GM23338 (cell line): ENCODE measurements around the gene CARMIL1. TPM values are rescaled to one million over a fixed set of nuclear protein-coding genes. Genes with fewer than 3 reads are reported as not detected.
A peak's percentile ranks its signal among the peaks of the same experiment; 100 is the strongest.

Experiments used
- ATAC-seq: fragments of 200-7000 bp; cut with Tn5 transposase; 3 replicates; pipeline ENCODE4 v1.9.1; 2020
- DNase-seq: peaks from one replicate; pipeline ENCODE4 v3.0.0-alpha.2; 2015; ENCODE audit warnings: low spot score
- H2AFZ ChIP-seq: fragments of 200-600 bp; sonication (generic); 2 replicates; pipeline ENCODE4 v1.8.0; 2016; ENCODE audit warnings: antibody characterized with exemption, mild to moderate bottlenecking, moderate library complexity
- H3F3A ChIP-seq: fragments of 200-600 bp; sonication (generic); replicated peaks from 2 replicates; pipeline ENCODE4 v1.8.0; 2017; ENCODE audit warnings: antibody characterized with exemption, mixed run types, low read depth
- H3K27ac ChIP-seq: fragments of 200-600 bp; sonication (generic); 2 replicates; pipeline ENCODE4 v1.6.1; 2016; ENCODE audit warnings: low read depth
- H3K27me3 ChIP-seq: fragments of 200-600 bp; sonication (generic); 2 replicates; pipeline ENCODE4 v1.8.0; 2016; ENCODE audit warnings: mild to moderate bottlenecking, mixed run types, moderate library complexity; ENCODE audit not compliant: insufficient read depth
- H3K36me3 ChIP-seq: fragments of 200-600 bp; sonication (generic); 2 replicates; pipeline ENCODE4 v1.8.0; 2016; ENCODE audit warnings: mild to moderate bottlenecking; ENCODE audit not compliant: insufficient read depth
- H3K4me1 ChIP-seq: fragments of 200-600 bp; sonication (generic); 2 replicates; pipeline ENCODE4 v1.8.0; 2016; ENCODE audit warnings: mild to moderate bottlenecking, moderate library complexity; ENCODE audit not compliant: insufficient read depth
- H3K4me2 ChIP-seq: fragments of 200-600 bp; sonication (generic); 2 replicates; pipeline ENCODE4 v1.7.1; 2017; ENCODE audit warnings: mixed run types
- H3K4me3 ChIP-seq: fragments of 200-600 bp; sonication (generic); 2 replicates; pipeline ENCODE4 v1.6.1; 2016; ENCODE audit warnings: mixed run types
- H3K79me2 ChIP-seq: fragments of 200-600 bp; sonication (generic); replicated peaks from 2 replicates; pipeline ENCODE4 v1.8.0; 2017; ENCODE audit warnings: mild to moderate bottlenecking; ENCODE audit not compliant: insufficient read depth
- H3K9me2 ChIP-seq: fragments of 200-600 bp; sonication (generic); 2 replicates; pipeline ENCODE4 v1.8.0; 2017; ENCODE audit not compliant: insufficient read depth
- H4K20me1 ChIP-seq: fragments of 200-600 bp; sonication (generic); replicated peaks from 2 replicates; pipeline ENCODE4 v1.8.0; 2017; ENCODE audit warnings: mild to moderate bottlenecking; ENCODE audit not compliant: insufficient read depth
- H3K27ac Mint-ChIP-seq: 2 replicates; pipeline ENCODE4 v1.8.0; 2020; ENCODE audit warnings: inconsistent platforms, mild to moderate bottlenecking, moderate library complexity, mixed read lengths
- H3K27me3 Mint-ChIP-seq: 3 replicates; pipeline ENCODE4 v1.8.0; 2022; ENCODE audit warnings: low read depth, mild to moderate bottlenecking, moderate library complexity, mixed read lengths, inconsistent platforms; ENCODE audit not compliant: insufficient read depth, poor library complexity
- H3K36me3 Mint-ChIP-seq: 3 replicates; pipeline ENCODE4 v1.8.0; 2021; ENCODE audit warnings: low read depth, mild to moderate bottlenecking, inconsistent platforms, moderate library complexity, mixed read lengths
- H3K4me1 Mint-ChIP-seq: 3 replicates; pipeline ENCODE4 v1.8.0; 2020; ENCODE audit warnings: mild to moderate bottlenecking, inconsistent platforms, mixed read lengths
- H3K4me3 Mint-ChIP-seq: 3 replicates; pipeline ENCODE4 v1.8.0; 2021; ENCODE audit warnings: moderate library complexity, mild to moderate bottlenecking, inconsistent platforms, mixed read lengths
- H3K9me3 Mint-ChIP-seq: 3 replicates; pipeline ENCODE4 v1.8.0; 2020; ENCODE audit warnings: moderate library complexity, mild to moderate bottlenecking, inconsistent platforms, mixed read lengths
- EZH2 ChIP-seq: fragments of 200-600 bp; sonication (generic); IDR thresholded peaks from one replicate; pipeline ENCODE4 v1.8.0; 2017; ENCODE audit warnings: antibody characterized with exemption, mild to moderate bottlenecking, low read depth; ENCODE audit not compliant: unreplicated experiment
- JUNB ChIP-seq: IDR thresholded peaks from one replicate; pipeline ENCODE4 v1.6.1; 2016; ENCODE audit warnings: antibody characterized with exemption; ENCODE audit not compliant: unreplicated experiment
- ZNF331 ChIP-seq: fragments of 250-450 bp; sonication (Bioruptor Pico); IDR thresholded peaks from 2 replicates; pipeline ENCODE4 v1.5.0; 2020; ENCODE audit warnings: low read depth, mild to moderate bottlenecking, moderate library complexity
- polyA plus RNA-seq: library from polyadenylated mRNA; unstranded; fragments of >200 nt; fragmentation: Nextera tagmentation; extraction: Ambion mirVana; gene quantifications from 2 replicates; pipeline ENCODE4 v1.2.1, GENCODE V29; 2016
- total RNA-seq: library from RNA; depleted of rRNA; stranded (reverse); fragments of >200 nt; shearing (Covaris generic); gene quantifications from 2 replicates; pipeline ENCODE4 v1.2.3, GENCODE V29; 2014
- TF ChIP-seq, protein P1 (sequence below), 2 experiments: fragments of 200-600 bp in 1 of 2; sonication (generic) in 1 of 2; conservative IDR thresholded peaks; 2 replicates each; pipeline versions ENCODE4 v1.5.1 to v1.6.1; 2016 to 2017; ENCODE audit warnings: antibody characterized with exemption in 2 of 2, low read depth in 2 of 2, mild to moderate bottlenecking in 2 of 2, moderate library complexity in 1 of 2
- TF ChIP-seq, protein P2 (sequence below): IDR thresholded peaks from 2 replicates; pipeline ENCODE4 v1.6.1; 2016; ENCODE audit warnings: antibody characterized with exemption
- TF ChIP-seq, protein P3 (sequence below): IDR thresholded peaks from one replicate; pipeline ENCODE4 v1.6.1; 2018; ENCODE audit warnings: antibody characterized with exemption; ENCODE audit not compliant: unreplicated experiment

CARMIL1 gene
- total and polyA plus RNA-seq, 2 experiments from 2014 or later: 43.2 to 66.9 TPM

DNA sequence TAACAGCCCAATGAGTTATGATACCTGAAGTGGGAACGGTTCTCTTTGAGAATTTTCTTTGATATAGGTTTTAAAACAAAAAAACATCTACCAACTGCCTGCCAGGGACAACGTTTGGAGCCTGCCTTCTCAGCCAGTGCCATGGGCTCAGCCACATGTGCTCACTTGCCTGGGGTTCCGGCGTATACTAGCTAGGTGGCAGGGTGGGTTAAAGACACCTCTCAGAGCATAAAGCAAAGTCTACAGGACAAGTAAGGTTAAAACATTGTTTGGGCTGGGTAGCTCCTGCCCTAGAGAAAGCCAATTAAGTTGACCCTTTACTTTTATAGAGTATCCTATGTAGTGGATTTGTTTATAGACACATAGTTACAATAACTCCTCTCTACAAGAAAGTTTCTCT is 334.9 kb downstream of the CARMIL1 start:
- Mint-ChIP-seq H3K27ac (no peak overlapping the region), H3K27me3 (no peaks in the 10 kb centered on the region), H3K36me3 (peaks cover 8% of the 10 kb centered on the region), H3K4me3 (no peak overlapping the region), H3K4me1 (no peaks in the 10 kb centered on the region), H3K9me3 (no peaks in the 10 kb centered on the region)
- Histone ChIP-seq H3K27ac (no peak overlapping the region), H3K9me2 (no peaks in the 10 kb centered on the region), H3K4me2 (no peak overlapping the region), H3F3A (no peaks in the 10 kb centered on the region), H2AFZ (no peak overlapping the region), H3K4me1 (no peaks in the 10 kb centered on the region), H3K79me2 (no peaks in the 10 kb centered on the region), H4K20me1 (no peaks in the 10 kb centered on the region; the same call in 1 of the 2 replicates), H3K27me3 (no peaks in the 10 kb centered on the region), H3K4me3 (no peak overlapping the region), H3K36me3 (peaks cover 4% of the 10 kb centered on the region; the same call in 1 of the 2 replicates)
- TF ChIP-seq, protein P1, sequence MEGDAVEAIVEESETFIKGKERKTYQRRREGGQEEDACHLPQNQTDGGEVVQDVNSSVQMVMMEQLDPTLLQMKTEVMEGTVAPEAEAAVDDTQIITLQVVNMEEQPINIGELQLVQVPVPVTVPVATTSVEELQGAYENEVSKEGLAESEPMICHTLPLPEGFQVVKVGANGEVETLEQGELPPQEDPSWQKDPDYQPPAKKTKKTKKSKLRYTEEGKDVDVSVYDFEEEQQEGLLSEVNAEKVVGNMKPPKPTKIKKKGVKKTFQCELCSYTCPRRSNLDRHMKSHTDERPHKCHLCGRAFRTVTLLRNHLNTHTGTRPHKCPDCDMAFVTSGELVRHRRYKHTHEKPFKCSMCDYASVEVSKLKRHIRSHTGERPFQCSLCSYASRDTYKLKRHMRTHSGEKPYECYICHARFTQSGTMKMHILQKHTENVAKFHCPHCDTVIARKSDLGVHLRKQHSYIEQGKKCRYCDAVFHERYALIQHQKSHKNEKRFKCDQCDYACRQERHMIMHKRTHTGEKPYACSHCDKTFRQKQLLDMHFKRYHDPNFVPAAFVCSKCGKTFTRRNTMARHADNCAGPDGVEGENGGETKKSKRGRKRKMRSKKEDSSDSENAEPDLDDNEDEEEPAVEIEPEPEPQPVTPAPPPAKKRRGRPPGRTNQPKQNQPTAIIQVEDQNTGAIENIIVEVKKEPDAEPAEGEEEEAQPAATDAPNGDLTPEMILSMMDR (conservative IDR thresholded peaks at IDR 0.05; ENCODE audit: low read depth in 2 of 2): peak in 1 of 2 experiments; percentile 24; a peak in 2 of 4 replicates
- TF ChIP-seq JUNB: no peak
- ATAC-seq (peak; percentile 39; the same call in 2 of the 3 replicates), DNase-seq (no peak)

DNA sequence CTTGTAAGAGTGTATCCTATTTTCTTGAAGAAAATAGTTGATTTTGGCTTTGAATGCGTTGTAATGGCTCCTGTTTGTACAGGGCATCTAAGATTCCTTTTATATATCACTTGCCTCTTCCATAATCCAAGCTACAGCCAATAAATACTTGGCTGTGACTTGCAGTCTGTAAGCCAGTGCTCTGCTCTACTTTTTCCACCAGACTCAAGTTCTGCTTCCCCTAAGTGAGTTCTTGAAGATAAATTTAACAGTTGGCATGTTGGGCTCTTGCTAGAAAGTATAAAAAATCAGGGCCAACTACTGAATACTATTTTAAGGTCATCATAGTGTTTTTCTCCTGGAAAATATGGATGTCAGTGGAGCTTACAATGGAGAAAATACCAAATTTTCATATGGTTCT is 336.3 kb downstream of the CARMIL1 start:
- Histone ChIP-seq H3K4me2 (no peak overlapping the region), H3K36me3 (peaks cover 9% of the 10 kb centered on the region; the same call in 1 of the 2 replicates), H3F3A (no peaks in the 10 kb centered on the region), H2AFZ (no peak overlapping the region), H3K27ac (no peak overlapping the region), H3K27me3 (no peaks in the 10 kb centered on the region), H3K4me3 (no peak overlapping the region), H3K9me2 (no peaks in the 10 kb centered on the region), H3K4me1 (no peaks in the 10 kb centered on the region), H4K20me1 (no peaks in the 10 kb centered on the region; the same call in 1 of the 2 replicates), H3K79me2 (no peaks in the 10 kb centered on the region)
- Mint-ChIP-seq H3K36me3 (0 out of 3 replicates have a peak, but pooled peaks cover 2% of the 10 kb centered on the region), H3K27me3 (no peaks in the 10 kb centered on the region), H3K4me1 (no peaks in the 10 kb centered on the region), H3K9me3 (no peaks in the 10 kb centered on the region), H3K27ac (no peak overlapping the region), H3K4me3 (no peak overlapping the region)
- no peak for TF ChIP-seq EZH2
- TF ChIP-seq, protein P1 (conservative IDR thresholded peaks at IDR 0.05; ENCODE audit: low read depth in 2 of 2): no peak
- no peak for TF ChIP-seq JUNB
- TF ChIP-seq, protein P2, sequence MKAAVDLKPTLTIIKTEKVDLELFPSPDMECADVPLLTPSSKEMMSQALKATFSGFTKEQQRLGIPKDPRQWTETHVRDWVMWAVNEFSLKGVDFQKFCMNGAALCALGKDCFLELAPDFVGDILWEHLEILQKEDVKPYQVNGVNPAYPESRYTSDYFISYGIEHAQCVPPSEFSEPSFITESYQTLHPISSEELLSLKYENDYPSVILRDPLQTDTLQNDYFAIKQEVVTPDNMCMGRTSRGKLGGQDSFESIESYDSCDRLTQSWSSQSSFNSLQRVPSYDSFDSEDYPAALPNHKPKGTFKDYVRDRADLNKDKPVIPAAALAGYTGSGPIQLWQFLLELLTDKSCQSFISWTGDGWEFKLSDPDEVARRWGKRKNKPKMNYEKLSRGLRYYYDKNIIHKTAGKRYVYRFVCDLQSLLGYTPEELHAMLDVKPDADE: no peak
- no peak for TF ChIP-seq ZNF331 (CRISPR knock-in tag)
- TF ChIP-seq, protein P3, sequence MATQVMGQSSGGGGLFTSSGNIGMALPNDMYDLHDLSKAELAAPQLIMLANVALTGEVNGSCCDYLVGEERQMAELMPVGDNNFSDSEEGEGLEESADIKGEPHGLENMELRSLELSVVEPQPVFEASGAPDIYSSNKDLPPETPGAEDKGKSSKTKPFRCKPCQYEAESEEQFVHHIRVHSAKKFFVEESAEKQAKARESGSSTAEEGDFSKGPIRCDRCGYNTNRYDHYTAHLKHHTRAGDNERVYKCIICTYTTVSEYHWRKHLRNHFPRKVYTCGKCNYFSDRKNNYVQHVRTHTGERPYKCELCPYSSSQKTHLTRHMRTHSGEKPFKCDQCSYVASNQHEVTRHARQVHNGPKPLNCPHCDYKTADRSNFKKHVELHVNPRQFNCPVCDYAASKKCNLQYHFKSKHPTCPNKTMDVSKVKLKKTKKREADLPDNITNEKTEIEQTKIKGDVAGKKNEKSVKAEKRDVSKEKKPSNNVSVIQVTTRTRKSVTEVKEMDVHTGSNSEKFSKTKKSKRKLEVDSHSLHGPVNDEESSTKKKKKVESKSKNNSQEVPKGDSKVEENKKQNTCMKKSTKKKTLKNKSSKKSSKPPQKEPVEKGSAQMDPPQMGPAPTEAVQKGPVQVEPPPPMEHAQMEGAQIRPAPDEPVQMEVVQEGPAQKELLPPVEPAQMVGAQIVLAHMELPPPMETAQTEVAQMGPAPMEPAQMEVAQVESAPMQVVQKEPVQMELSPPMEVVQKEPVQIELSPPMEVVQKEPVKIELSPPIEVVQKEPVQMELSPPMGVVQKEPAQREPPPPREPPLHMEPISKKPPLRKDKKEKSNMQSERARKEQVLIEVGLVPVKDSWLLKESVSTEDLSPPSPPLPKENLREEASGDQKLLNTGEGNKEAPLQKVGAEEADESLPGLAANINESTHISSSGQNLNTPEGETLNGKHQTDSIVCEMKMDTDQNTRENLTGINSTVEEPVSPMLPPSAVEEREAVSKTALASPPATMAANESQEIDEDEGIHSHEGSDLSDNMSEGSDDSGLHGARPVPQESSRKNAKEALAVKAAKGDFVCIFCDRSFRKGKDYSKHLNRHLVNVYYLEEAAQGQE: no peak
- ATAC-seq (no peak), DNase-seq (no peak)
